Measurements from ENCODE around the gene CISTR.

The CISTR gene

DNA sequence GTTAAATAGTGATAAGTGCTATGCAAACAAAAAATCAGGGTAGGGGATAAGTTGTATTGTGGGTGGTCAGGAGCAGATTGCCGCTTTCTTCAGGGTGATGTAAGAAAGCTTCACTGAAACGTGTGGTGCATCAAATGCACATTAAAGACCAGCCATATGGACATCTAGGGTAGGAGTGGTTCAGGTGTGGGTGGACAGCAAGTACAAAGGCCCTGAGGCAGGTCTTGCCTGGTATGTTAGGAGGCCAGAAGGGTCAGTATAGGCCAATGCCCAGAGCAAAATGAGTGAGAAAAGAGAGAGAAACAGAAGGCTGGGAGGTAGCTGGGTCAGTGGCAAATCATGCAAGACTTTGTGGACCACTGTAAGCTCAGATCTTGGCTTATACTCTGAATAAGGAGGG is 25.6 kb upstream of the CISTR start:
- H3K4me1 ChIP-seq: no peaks in the 10 kb centered on the region
- TF ChIP-seq CTCF (IDR thresholded peaks at IDR 0.05): no peak
- no peak overlapping the region for H3K9ac ChIP-seq
- no peaks in the 10 kb centered on the region for H3K79me2 ChIP-seq
- no peaks in the 10 kb centered on the region for H3K9me3 ChIP-seq (ENCODE audit: control insufficient read depth, low read length)
- no peak overlapping the region for H3K27ac ChIP-seq
- H3K4me2 ChIP-seq (ENCODE audit: low read length): no peak overlapping the region
- no peaks in the 10 kb centered on the region for H3K27me3 ChIP-seq (ENCODE audit: control insufficient read depth, insufficient read depth, low read length)
- no peaks in the 10 kb centered on the region for H3K36me3 ChIP-seq (ENCODE audit: control insufficient read depth, insufficient read depth, low read length)
- no peak overlapping the region for H3K4me3 ChIP-seq (ENCODE audit: low read depth, low read length)
- H2AFZ ChIP-seq: no peak overlapping the region

DNA sequence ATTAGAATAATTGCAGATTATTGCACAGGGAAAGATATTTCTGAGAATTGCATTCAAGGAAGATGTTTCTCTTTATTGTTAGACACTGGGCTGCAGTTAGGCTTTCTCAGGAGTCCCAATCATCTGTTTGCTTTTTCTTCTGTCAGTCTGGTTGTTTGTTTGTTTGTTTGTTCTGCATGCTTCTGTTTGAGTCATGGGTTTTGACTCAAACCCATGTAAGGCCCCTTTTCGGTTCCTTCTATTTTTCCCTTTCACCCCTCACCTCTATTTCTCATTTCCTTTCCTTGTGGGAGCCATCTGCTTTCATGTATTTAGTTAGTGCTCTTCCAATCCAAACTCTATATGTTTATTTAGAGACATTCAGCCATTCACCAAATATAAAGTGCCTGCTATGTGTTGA is 25.1 kb upstream of the CISTR start:
- H3K36me3 ChIP-seq (ENCODE audit: control insufficient read depth, insufficient read depth, low read length): no peaks in the 10 kb centered on the region
- TF ChIP-seq CTCF (IDR thresholded peaks at IDR 0.05): no peak

DNA sequence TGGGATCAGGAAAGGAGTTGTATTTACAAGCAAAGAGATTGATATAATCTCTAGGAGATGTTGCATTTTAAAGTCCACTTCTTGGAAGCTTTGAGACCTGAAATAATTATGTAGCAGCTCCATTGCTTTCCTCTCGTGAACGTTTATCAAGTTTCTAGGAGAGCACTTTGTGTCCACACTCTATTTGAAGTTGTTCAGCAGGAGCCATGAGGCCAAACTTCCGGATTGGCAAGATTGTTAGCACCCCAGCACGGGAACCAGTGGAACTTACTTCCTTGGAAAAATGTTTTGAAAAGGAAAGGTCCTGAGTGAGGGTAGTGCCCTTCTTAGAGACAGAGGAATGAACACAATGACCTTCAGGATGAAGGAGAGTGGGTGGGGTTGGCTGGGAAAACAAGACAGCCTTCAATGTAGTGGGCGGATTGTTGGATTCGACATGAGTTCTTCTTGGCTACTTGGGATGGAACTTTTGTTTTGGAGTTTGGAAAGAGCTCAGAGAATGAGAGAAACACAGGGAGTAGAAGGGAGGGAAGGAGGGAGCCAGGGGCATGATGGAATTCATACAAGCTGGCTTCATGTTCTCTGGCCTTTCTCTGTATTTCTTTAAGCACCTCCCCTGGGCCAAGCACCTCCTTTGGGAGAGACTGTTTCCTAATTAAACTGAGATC is 23.8 kb upstream of the CISTR start:
- no peak overlapping the region for H3K27ac ChIP-seq
- no peak overlapping the region for H2AFZ ChIP-seq
- H3K36me3 ChIP-seq (ENCODE audit: control insufficient read depth, insufficient read depth, low read length): no peaks in the 10 kb centered on the region
- no peaks in the 10 kb centered on the region for H3K79me2 ChIP-seq
- no peaks in the 10 kb centered on the region for H3K27me3 ChIP-seq (ENCODE audit: control insufficient read depth, insufficient read depth, low read length)
- H3K4me1 ChIP-seq: no peaks in the 10 kb centered on the region
- H3K4me2 ChIP-seq (ENCODE audit: low read length): no peak overlapping the region
- H3K4me3 ChIP-seq (ENCODE audit: low read depth, low read length): no peak overlapping the region
- H3K9ac ChIP-seq: no peak overlapping the region
- no peak for TF ChIP-seq CTCF (IDR thresholded peaks at IDR 0.05)
- no peaks in the 10 kb centered on the region for H3K9me3 ChIP-seq (ENCODE audit: control insufficient read depth, low read length)

More for the DNA sequence above, 25.1 kb upstream of the CISTR start:
- H3K4me1 ChIP-seq: no peaks in the 10 kb centered on the region
- H3K9ac ChIP-seq: no peak overlapping the region
- H3K9me3 ChIP-seq (ENCODE audit: control insufficient read depth, low read length): no peaks in the 10 kb centered on the region
- H2AFZ ChIP-seq: no peak overlapping the region
- H3K79me2 ChIP-seq: no peaks in the 10 kb centered on the region
- no peak overlapping the region for H3K4me2 ChIP-seq (ENCODE audit: low read length)
- no peak overlapping the region for H3K27ac ChIP-seq
- no peak overlapping the region for H3K4me3 ChIP-seq (ENCODE audit: low read depth, low read length)
- H3K27me3 ChIP-seq (ENCODE audit: control insufficient read depth, insufficient read depth, low read length): no peaks in the 10 kb centered on the region

DNA sequence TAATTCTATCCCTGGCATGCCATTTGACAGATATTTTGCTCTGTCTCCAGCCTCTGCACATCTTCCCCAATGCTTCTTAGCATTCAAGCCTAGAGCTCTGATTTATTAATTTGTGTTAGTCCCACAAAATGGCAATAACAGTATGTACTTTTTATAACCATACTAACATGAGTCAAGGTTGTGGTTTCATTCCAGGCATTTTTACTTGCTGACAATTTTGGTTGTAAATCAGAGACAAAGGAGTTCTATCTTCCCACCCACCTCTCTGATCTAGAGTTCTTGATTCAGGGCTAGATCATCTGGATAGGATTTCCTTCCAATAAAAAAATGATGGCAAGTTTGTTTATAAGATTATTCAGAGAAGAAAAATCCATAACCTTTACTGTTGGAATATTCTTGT is 18.5 kb upstream of the CISTR start:
- H3K9me3 ChIP-seq (ENCODE audit: control insufficient read depth, low read length): no peaks in the 10 kb centered on the region
- H3K9ac ChIP-seq: no peak overlapping the region
- no peak overlapping the region for H2AFZ ChIP-seq
- H3K27ac ChIP-seq: no peak overlapping the region
- no peak overlapping the region for H3K4me3 ChIP-seq (ENCODE audit: low read depth, low read length)
- no peak for TF ChIP-seq CTCF (IDR thresholded peaks at IDR 0.05)
- no peaks in the 10 kb centered on the region for H3K27me3 ChIP-seq (ENCODE audit: control insufficient read depth, insufficient read depth, low read length)
- no peaks in the 10 kb centered on the region for H3K79me2 ChIP-seq
- no peak overlapping the region for H3K4me2 ChIP-seq (ENCODE audit: low read length)
- H3K4me1 ChIP-seq: no peaks in the 10 kb centered on the region
- H3K36me3 ChIP-seq (ENCODE audit: control insufficient read depth, insufficient read depth, low read length): no peaks in the 10 kb centered on the region

DNA sequence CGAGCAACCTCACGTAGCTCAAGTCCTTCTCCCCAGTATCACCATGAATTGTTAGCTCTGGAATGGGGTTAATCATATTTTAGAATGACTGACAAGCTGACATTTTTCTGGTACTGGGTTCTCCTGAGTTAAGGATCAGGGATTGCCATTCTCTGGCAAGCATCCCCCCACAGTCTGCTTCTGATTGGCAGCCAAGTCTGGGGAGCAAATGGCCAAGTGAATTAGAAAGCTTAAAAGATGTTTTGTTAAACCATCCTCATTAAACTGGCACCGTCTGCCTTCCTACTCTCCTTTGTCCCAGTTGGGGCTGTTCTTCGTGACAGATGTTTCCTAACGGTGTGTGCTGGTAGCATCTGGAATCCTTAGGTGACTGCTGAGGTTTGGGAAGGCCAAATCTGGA is 17.2 kb upstream of the CISTR start:
- H2AFZ ChIP-seq: no peak overlapping the region
- no peak overlapping the region for H3K27ac ChIP-seq
- no peak overlapping the region for H3K4me2 ChIP-seq (ENCODE audit: low read length)
- no peaks in the 10 kb centered on the region for H3K79me2 ChIP-seq
- no peaks in the 10 kb centered on the region for H3K27me3 ChIP-seq (ENCODE audit: control insufficient read depth, insufficient read depth, low read length)
- no peaks in the 10 kb centered on the region for H3K9me3 ChIP-seq (ENCODE audit: control insufficient read depth, low read length)
- H3K4me3 ChIP-seq (ENCODE audit: low read depth, low read length): no peak overlapping the region
- H3K4me1 ChIP-seq: no peaks in the 10 kb centered on the region
- no peaks in the 10 kb centered on the region for H3K36me3 ChIP-seq (ENCODE audit: control insufficient read depth, insufficient read depth, low read length)
- H3K9ac ChIP-seq: no peak overlapping the region
- no peak for TF ChIP-seq CTCF (IDR thresholded peaks at IDR 0.05)

Data from parathyroid adenoma (tissue), 2 donors.